GM23338 (cell line): ENCODE measurements around the gene PLCL1. TPM values are rescaled to one million over a fixed set of nuclear protein-coding genes. Genes with fewer than 3 reads are reported as not detected.

ENCODE experiments used
- ATAC-seq: fragments of 200-7000 bp; cut with Tn5 transposase; 3 replicates; pipeline ENCODE4 v1.9.1; 2020
- DNase-seq: peaks from one replicate; pipeline ENCODE4 v3.0.0-alpha.2; 2015; ENCODE audit warnings: low spot score
- H2AFZ ChIP-seq: fragments of 200-600 bp; sonication (generic); 2 replicates; pipeline ENCODE4 v1.8.0; 2016; ENCODE audit warnings: antibody characterized with exemption, mild to moderate bottlenecking, moderate library complexity
- H3F3A ChIP-seq: fragments of 200-600 bp; sonication (generic); replicated peaks from 2 replicates; pipeline ENCODE4 v1.8.0; 2017; ENCODE audit warnings: antibody characterized with exemption, mixed run types, low read depth
- H3K27ac ChIP-seq: fragments of 200-600 bp; sonication (generic); 2 replicates; pipeline ENCODE4 v1.6.1; 2016; ENCODE audit warnings: low read depth
- H3K27me3 ChIP-seq: fragments of 200-600 bp; sonication (generic); 2 replicates; pipeline ENCODE4 v1.8.0; 2016; ENCODE audit warnings: mild to moderate bottlenecking, mixed run types, moderate library complexity; ENCODE audit not compliant: insufficient read depth
- H3K36me3 ChIP-seq: fragments of 200-600 bp; sonication (generic); 2 replicates; pipeline ENCODE4 v1.8.0; 2016; ENCODE audit warnings: mild to moderate bottlenecking; ENCODE audit not compliant: insufficient read depth
- H3K4me1 ChIP-seq: fragments of 200-600 bp; sonication (generic); 2 replicates; pipeline ENCODE4 v1.8.0; 2016; ENCODE audit warnings: mild to moderate bottlenecking, moderate library complexity; ENCODE audit not compliant: insufficient read depth
- H3K4me2 ChIP-seq: fragments of 200-600 bp; sonication (generic); 2 replicates; pipeline ENCODE4 v1.7.1; 2017; ENCODE audit warnings: mixed run types
- H3K4me3 ChIP-seq: fragments of 200-600 bp; sonication (generic); 2 replicates; pipeline ENCODE4 v1.6.1; 2016; ENCODE audit warnings: mixed run types
- H3K79me2 ChIP-seq: fragments of 200-600 bp; sonication (generic); replicated peaks from 2 replicates; pipeline ENCODE4 v1.8.0; 2017; ENCODE audit warnings: mild to moderate bottlenecking; ENCODE audit not compliant: insufficient read depth
- H3K9me2 ChIP-seq: fragments of 200-600 bp; sonication (generic); 2 replicates; pipeline ENCODE4 v1.8.0; 2017; ENCODE audit not compliant: insufficient read depth
- H4K20me1 ChIP-seq: fragments of 200-600 bp; sonication (generic); replicated peaks from 2 replicates; pipeline ENCODE4 v1.8.0; 2017; ENCODE audit warnings: mild to moderate bottlenecking; ENCODE audit not compliant: insufficient read depth
- H3K27ac Mint-ChIP-seq: 2 replicates; pipeline ENCODE4 v1.8.0; 2020; ENCODE audit warnings: inconsistent platforms, mild to moderate bottlenecking, moderate library complexity, mixed read lengths
- H3K27me3 Mint-ChIP-seq: 3 replicates; pipeline ENCODE4 v1.8.0; 2022; ENCODE audit warnings: low read depth, mild to moderate bottlenecking, moderate library complexity, mixed read lengths, inconsistent platforms; ENCODE audit not compliant: insufficient read depth, poor library complexity
- H3K36me3 Mint-ChIP-seq: 3 replicates; pipeline ENCODE4 v1.8.0; 2021; ENCODE audit warnings: low read depth, mild to moderate bottlenecking, inconsistent platforms, moderate library complexity, mixed read lengths
- H3K4me1 Mint-ChIP-seq: 3 replicates; pipeline ENCODE4 v1.8.0; 2020; ENCODE audit warnings: mild to moderate bottlenecking, inconsistent platforms, mixed read lengths
- H3K4me3 Mint-ChIP-seq: 3 replicates; pipeline ENCODE4 v1.8.0; 2021; ENCODE audit warnings: moderate library complexity, mild to moderate bottlenecking, inconsistent platforms, mixed read lengths
- H3K9me3 Mint-ChIP-seq: 3 replicates; pipeline ENCODE4 v1.8.0; 2020; ENCODE audit warnings: moderate library complexity, mild to moderate bottlenecking, inconsistent platforms, mixed read lengths
- CREB1 ChIP-seq: fragments of 250-450 bp; sonication (Bioruptor Pico); IDR thresholded peaks from 2 replicates; pipeline ENCODE4 v1.5.0; 2020; ENCODE audit warnings: low read depth, mild to moderate bottlenecking, moderate library complexity
- ETS1 ChIP-seq: IDR thresholded peaks from 2 replicates; pipeline ENCODE4 v1.6.1; 2016; ENCODE audit warnings: antibody characterized with exemption
- EZH2 ChIP-seq: fragments of 200-600 bp; sonication (generic); IDR thresholded peaks from one replicate; pipeline ENCODE4 v1.8.0; 2017; ENCODE audit warnings: antibody characterized with exemption, mild to moderate bottlenecking, low read depth; ENCODE audit not compliant: unreplicated experiment
- EZH2phosphoT487 ChIP-seq: fragments of 200-600 bp; sonication (generic); IDR thresholded peaks from one replicate; pipeline ENCODE4 v1.8.1; 2018; ENCODE audit warnings: antibody characterized with exemption; ENCODE audit not compliant: unreplicated experiment
- NANOG ChIP-seq: IDR thresholded peaks from 2 replicates; pipeline ENCODE4 v1.6.1; 2016; ENCODE audit warnings: antibody characterized with exemption, borderline replicate concordance
- POLR2AphosphoS5 ChIP-seq: IDR thresholded peaks from 2 replicates; pipeline ENCODE4 v1.6.1; 2016; ENCODE audit warnings: antibody characterized with exemption, low read depth
- STAT1 ChIP-seq: IDR thresholded peaks from one replicate; pipeline ENCODE4 v1.6.1; 2016; ENCODE audit warnings: antibody characterized with exemption; ENCODE audit not compliant: unreplicated experiment
- ZNF114 ChIP-seq: fragments of 250-450 bp; sonication (Bioruptor Pico); IDR thresholded peaks from 2 replicates; pipeline ENCODE4 v1.5.0; 2020; ENCODE audit warnings: mild to moderate bottlenecking, moderate library complexity
- ZNF331 ChIP-seq: fragments of 250-450 bp; sonication (Bioruptor Pico); IDR thresholded peaks from 2 replicates; pipeline ENCODE4 v1.5.0; 2020; ENCODE audit warnings: low read depth, mild to moderate bottlenecking, moderate library complexity
- polyA plus RNA-seq: library from polyadenylated mRNA; unstranded; fragments of >200 nt; fragmentation: Nextera tagmentation; extraction: Ambion mirVana; gene quantifications from 2 replicates; pipeline ENCODE4 v1.2.1, GENCODE V29; 2016
- total RNA-seq: library from RNA; depleted of rRNA; stranded (reverse); fragments of >200 nt; shearing (Covaris generic); gene quantifications from 2 replicates; pipeline ENCODE4 v1.2.3, GENCODE V29; 2014
- TF ChIP-seq, protein P1 (sequence below), 2 experiments: fragments of 200-600 bp in 1 of 2; sonication (generic) in 1 of 2; conservative IDR thresholded peaks; 2 replicates each; pipeline versions ENCODE4 v1.5.1 to v1.6.1; 2016 to 2017; ENCODE audit warnings: antibody characterized with exemption in 2 of 2, low read depth in 2 of 2, mild to moderate bottlenecking in 2 of 2, moderate library complexity in 1 of 2
- TF ChIP-seq, protein P2 (sequence below): fragments of 250-450 bp; sonication (Bioruptor Pico); IDR thresholded peaks from 2 replicates; pipeline ENCODE4 v1.5.0; 2020; ENCODE audit warnings: mild to moderate bottlenecking, moderate library complexity

PLCL1 gene
- total and polyA plus RNA-seq, 2 experiments from 2014 or later, result not detected

DNA sequence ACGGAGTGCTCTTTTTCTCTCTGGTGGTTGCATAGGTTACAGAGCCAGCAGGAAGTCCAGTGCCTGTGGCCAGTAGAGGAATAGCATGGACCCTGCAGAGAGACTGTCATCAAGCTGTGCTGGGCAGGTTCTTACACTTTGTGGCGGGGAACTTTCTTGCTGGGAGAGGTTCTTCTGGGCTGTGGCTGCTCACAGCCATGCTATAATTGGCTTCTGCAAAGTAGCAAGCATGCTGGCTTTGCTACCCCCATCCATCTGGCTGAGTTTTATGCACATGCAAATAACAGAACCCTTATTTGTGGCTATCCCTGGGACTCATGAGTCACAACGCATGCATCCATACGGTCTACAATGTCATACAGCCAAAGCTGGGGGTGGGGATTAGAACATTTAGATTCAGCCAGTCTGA lies 68.9 kb downstream of the PLCL1 start:
- no peak overlapping the region for H3K4me2 ChIP-seq
- peak; percentile 95 for ATAC-seq
- Mint-ChIP-seq H3K27ac (no peak overlapping the region), H3K4me3 (no peak overlapping the region), H3K4me1 (peaks cover 21% of the 10 kb centered on the region), H3K27me3 (no peaks in the 10 kb centered on the region), H3K36me3 (no peaks in the 10 kb centered on the region), H3K9me3 (no peaks in the 10 kb centered on the region)
- no peaks in the 10 kb centered on the region for H3F3A ChIP-seq
- no peaks in the 10 kb centered on the region for H3K36me3 ChIP-seq
- H3K27ac ChIP-seq, result no peak overlapping the region
- H2AFZ ChIP-seq, result peak overlapping the region; percentile 11; the same call in 1 of the 2 replicates
- no peaks in the 10 kb centered on the region for H3K9me2 ChIP-seq
- TF ChIP-seq CREB1 (CRISPR knock-in tag), result no peak
- TF ChIP-seq, protein P1, sequence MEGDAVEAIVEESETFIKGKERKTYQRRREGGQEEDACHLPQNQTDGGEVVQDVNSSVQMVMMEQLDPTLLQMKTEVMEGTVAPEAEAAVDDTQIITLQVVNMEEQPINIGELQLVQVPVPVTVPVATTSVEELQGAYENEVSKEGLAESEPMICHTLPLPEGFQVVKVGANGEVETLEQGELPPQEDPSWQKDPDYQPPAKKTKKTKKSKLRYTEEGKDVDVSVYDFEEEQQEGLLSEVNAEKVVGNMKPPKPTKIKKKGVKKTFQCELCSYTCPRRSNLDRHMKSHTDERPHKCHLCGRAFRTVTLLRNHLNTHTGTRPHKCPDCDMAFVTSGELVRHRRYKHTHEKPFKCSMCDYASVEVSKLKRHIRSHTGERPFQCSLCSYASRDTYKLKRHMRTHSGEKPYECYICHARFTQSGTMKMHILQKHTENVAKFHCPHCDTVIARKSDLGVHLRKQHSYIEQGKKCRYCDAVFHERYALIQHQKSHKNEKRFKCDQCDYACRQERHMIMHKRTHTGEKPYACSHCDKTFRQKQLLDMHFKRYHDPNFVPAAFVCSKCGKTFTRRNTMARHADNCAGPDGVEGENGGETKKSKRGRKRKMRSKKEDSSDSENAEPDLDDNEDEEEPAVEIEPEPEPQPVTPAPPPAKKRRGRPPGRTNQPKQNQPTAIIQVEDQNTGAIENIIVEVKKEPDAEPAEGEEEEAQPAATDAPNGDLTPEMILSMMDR (conservative IDR thresholded peaks at IDR 0.05; ENCODE audit: low read depth in 2 of 2), result 0 out of 4 replicates have a peak, but pooled peaks of 1 of the 2 experiments have one; percentile 8
- TF ChIP-seq, protein P2, sequence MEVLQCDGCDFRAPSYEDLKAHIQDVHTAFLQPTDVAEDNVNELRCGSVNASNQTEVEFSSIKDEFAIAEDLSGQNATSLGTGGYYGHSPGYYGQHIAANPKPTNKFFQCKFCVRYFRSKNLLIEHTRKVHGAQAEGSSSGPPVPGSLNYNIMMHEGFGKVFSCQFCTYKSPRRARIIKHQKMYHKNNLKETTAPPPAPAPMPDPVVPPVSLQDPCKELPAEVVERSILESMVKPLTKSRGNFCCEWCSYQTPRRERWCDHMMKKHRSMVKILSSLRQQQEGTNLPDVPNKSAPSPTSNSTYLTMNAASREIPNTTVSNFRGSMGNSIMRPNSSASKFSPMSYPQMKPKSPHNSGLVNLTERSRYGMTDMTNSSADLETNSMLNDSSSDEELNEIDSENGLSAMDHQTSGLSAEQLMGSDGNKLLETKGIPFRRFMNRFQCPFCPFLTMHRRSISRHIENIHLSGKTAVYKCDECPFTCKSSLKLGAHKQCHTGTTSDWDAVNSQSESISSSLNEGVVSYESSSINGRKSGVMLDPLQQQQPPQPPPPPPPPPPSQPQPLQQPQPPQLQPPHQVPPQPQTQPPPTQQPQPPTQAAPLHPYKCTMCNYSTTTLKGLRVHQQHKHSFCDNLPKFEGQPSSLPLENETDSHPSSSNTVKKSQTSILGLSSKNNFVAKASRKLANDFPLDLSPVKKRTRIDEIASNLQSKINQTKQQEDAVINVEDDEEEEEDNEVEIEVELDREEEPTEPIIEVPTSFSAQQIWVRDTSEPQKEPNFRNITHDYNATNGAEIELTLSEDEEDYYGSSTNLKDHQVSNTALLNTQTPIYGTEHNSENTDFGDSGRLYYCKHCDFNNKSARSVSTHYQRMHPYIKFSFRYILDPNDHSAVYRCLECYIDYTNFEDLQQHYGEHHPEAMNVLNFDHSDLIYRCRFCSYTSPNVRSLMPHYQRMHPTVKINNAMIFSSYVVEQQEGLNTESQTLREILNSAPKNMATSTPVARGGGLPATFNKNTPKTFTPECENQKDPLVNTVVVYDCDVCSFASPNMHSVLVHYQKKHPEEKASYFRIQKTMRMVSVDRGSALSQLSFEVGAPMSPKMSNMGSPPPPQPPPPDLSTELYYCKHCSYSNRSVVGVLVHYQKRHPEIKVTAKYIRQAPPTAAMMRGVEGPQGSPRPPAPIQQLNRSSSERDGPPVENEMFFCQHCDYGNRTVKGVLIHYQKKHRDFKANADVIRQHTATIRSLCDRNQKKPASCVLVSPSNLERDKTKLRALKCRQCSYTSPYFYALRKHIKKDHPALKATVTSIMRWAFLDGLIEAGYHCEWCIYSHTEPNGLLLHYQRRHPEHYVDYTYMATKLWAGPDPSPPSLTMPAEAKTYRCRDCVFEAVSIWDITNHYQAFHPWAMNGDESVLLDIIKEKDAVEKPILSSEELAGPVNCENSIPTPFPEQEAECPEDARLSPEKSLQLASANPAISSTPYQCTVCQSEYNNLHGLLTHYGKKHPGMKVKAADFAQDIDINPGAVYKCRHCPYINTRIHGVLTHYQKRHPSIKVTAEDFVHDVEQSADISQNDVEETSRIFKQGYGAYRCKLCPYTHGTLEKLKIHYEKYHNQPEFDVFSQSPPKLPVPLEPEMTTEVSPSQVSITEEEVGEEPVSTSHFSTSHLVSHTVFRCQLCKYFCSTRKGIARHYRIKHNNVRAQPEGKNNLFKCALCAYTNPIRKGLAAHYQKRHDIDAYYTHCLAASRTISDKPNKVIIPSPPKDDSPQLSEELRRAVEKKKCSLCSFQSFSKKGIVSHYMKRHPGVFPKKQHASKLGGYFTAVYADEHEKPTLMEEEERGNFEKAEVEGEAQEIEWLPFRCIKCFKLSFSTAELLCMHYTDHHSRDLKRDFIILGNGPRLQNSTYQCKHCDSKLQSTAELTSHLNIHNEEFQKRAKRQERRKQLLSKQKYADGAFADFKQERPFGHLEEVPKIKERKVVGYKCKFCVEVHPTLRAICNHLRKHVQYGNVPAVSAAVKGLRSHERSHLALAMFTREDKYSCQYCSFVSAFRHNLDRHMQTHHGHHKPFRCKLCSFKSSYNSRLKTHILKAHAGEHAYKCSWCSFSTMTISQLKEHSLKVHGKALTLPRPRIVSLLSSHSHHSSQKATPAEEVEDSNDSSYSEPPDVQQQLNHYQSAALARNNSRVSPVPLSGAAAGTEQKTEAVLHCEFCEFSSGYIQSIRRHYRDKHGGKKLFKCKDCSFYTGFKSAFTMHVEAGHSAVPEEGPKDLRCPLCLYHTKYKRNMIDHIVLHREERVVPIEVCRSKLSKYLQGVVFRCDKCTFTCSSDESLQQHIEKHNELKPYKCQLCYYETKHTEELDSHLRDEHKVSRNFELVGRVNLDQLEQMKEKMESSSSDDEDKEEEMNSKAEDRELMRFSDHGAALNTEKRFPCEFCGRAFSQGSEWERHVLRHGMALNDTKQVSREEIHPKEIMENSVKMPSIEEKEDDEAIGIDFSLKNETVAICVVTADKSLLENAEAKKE (CRISPR knock-in tag), result 0 out of 2 replicates have a peak, but pooled peaks have one; percentile 37
- no peaks in the 10 kb centered on the region for H3K79me2 ChIP-seq
- peaks cover 18% of the 10 kb centered on the region; the same call in 1 of the 2 replicates for H3K4me1 ChIP-seq
- H4K20me1 ChIP-seq, result no peaks in the 10 kb centered on the region
- H3K4me3 ChIP-seq, result no peak overlapping the region
- no peaks in the 10 kb centered on the region for H3K27me3 ChIP-seq
- peak; percentile 59 for DNase-seq

DNA sequence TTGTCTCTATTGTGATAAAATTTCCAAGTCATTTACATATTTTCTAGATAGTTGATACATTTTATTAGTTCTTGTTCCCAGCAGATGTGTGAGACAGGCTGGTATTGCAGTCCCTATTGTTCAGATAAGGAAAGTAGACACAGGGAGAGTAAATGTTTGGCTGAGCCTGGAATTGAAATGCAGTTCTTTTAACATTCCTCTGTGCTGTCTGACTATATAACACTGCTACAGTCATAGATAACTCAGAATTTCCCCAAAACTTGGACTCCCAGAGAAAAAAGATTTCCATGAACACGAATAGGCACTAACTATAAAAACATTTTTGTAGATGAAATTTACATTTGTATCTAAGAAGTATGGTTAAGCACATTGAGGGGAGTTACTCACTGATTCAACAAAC lies 71.4 kb downstream of the PLCL1 start:
- H3K79me2 ChIP-seq, result no peaks in the 10 kb centered on the region
- Mint-ChIP-seq H3K4me1 (peaks cover 21% of the 10 kb centered on the region), H3K4me3 (no peak overlapping the region), H3K27ac (no peak overlapping the region; the same call in 1 of the 2 replicates), H3K27me3 (no peaks in the 10 kb centered on the region), H3K36me3 (no peaks in the 10 kb centered on the region), H3K9me3 (no peaks in the 10 kb centered on the region)
- peaks cover 18% of the 10 kb centered on the region; the same call in 1 of the 2 replicates for H3K4me1 ChIP-seq
- H4K20me1 ChIP-seq, result no peaks in the 10 kb centered on the region
- no peak for ATAC-seq
- no peak overlapping the region for H2AFZ ChIP-seq
- H3K4me3 ChIP-seq, result no peak overlapping the region
- DNase-seq, result no peak
- H3K27me3 ChIP-seq, result no peaks in the 10 kb centered on the region
- no peaks in the 10 kb centered on the region for H3K9me2 ChIP-seq
- no peak overlapping the region for H3K27ac ChIP-seq
- no peak overlapping the region for H3K4me2 ChIP-seq
- H3F3A ChIP-seq, result no peaks in the 10 kb centered on the region
- no peaks in the 10 kb centered on the region for H3K36me3 ChIP-seq
- TF ChIP-seq ETS1 (no peak), ZNF331 (CRISPR knock-in tag) (no peak), NANOG (no peak), STAT1 (no peak), EZH2phosphoT487 (no peak), EZH2 (no peak), POLR2AphosphoS5 (no peak), ZNF114 (no peak)
- TF ChIP-seq, protein P1 (conservative IDR thresholded peaks at IDR 0.05; ENCODE audit: low read depth in 2 of 2), result no peak
